Measurements from ENCODE around the gene HCN2. TPM values are rescaled to one million over a fixed set of nuclear protein-coding genes. Genes with fewer than 3 reads are reported as not detected.

Gene HCN2
- total RNA-seq, 1 donor from 2014 or later, result 0.25 TPM

- Histone ChIP-seq H3K4me1 (no peaks in the 10 kb centered on the region), H3K27me3 (peaks cover 7% of the 10 kb centered on the region), H3K9me3 (no peaks in the 10 kb centered on the region), H3K4me3 (no peak overlapping the region), H3K36me3 (no peaks in the 10 kb centered on the region), H3K27ac (no peak overlapping the region)
- DNase-seq (ENCODE audit: extremely low spot score in 2 of 2), result no peak
- TF ChIP-seq POLR2A (IDR thresholded peaks at IDR 0.05) (no peak), CTCF (IDR thresholded peaks at IDR 0.05) (no peak), POLR2AphosphoS5 (IDR thresholded peaks at IDR 0.05; ENCODE audit: insufficient read depth in 1 of 2, low read depth in 1 of 2) (no peak)
- intact Hi-C loops (cut with DNase I), result no loop called here
Observed at GRCh38 chr19:595326-596262, 5.9 kb downstream of the HCN2 start.

- H3K4me3 ChIP-seq, result no peak overlapping the region
- no peak for TF ChIP-seq POLR2A (IDR thresholded peaks at IDR 0.05)
- TF ChIP-seq CTCF (IDR thresholded peaks at IDR 0.05), result no peak
- TF ChIP-seq POLR2AphosphoS5 (IDR thresholded peaks at IDR 0.05; ENCODE audit: insufficient read depth in 1 of 2, low read depth in 1 of 2), result no peak
- H3K27me3 ChIP-seq, result peaks cover 3% of the 10 kb centered on the region
- no peak for DNase-seq (ENCODE audit: extremely low spot score in 2 of 2)
- H3K4me1 ChIP-seq, result no peaks in the 10 kb centered on the region
- intact Hi-C loops (cut with DNase I), result no loop called here
- H3K9me3 ChIP-seq, result no peaks in the 10 kb centered on the region
- H3K36me3 ChIP-seq, result no peaks in the 10 kb centered on the region
- H3K27ac ChIP-seq, result no peak overlapping the region
Observed at GRCh38 chr19:596263-596655, 6.6 kb downstream of the HCN2 start.

- Histone ChIP-seq H3K9me3 (no peaks in the 10 kb centered on the region), H3K4me1 (no peaks in the 10 kb centered on the region), H3K36me3 (no peaks in the 10 kb centered on the region), H3K27me3 (no peaks in the 10 kb centered on the region), H3K4me3 (no peak overlapping the region), H3K27ac (no peak overlapping the region)
- no peak for DNase-seq (ENCODE audit: extremely low spot score in 2 of 2)
- TF ChIP-seq CTCF (IDR thresholded peaks at IDR 0.05) (no peak), POLR2AphosphoS5 (IDR thresholded peaks at IDR 0.05; ENCODE audit: insufficient read depth in 1 of 2, low read depth in 1 of 2) (no peak), POLR2A (IDR thresholded peaks at IDR 0.05) (no peak)
- intact Hi-C loops (cut with DNase I), result no loop called here
Observed at GRCh38 chr19:597406-598315, 8.0 kb downstream of the HCN2 start.

GRCh38 chr19:601310-601709, 11.6 kb downstream of the HCN2 start:
- H3K27ac ChIP-seq, result no peak overlapping the region
- TF ChIP-seq CTCF (IDR thresholded peaks at IDR 0.05) (no peak), POLR2AphosphoS5 (IDR thresholded peaks at IDR 0.05; ENCODE audit: insufficient read depth in 1 of 2, low read depth in 1 of 2) (no peak), POLR2A (IDR thresholded peaks at IDR 0.05) (no peak)
- no peaks in the 10 kb centered on the region for H3K9me3 ChIP-seq
- no peaks in the 10 kb centered on the region for H3K27me3 ChIP-seq
- intact Hi-C loops (cut with DNase I), result no loop called here
- no peak for DNase-seq (ENCODE audit: extremely low spot score in 2 of 2)
- no peaks in the 10 kb centered on the region for H3K36me3 ChIP-seq
- H3K4me1 ChIP-seq, result no peaks in the 10 kb centered on the region
- no peak overlapping the region for H3K4me3 ChIP-seq

Measured in vagina (tissue), 2 donors.